HepG2 (cell line): ENCODE measurements around the gene NCS1. TPM values are rescaled to one million over a fixed set of nuclear protein-coding genes. Genes with fewer than 3 reads are reported as not detected.
A peak's percentile ranks its signal among the peaks of the same experiment; 100 is the strongest.

Source experiments
- ATAC-seq: fragments of 200-7000 bp; cut with Tn5 transposase; 3 replicates; pipeline ENCODE4 v1.9.1; 2020; ENCODE audit warnings: mild to moderate bottlenecking, moderate library complexity
- BruUV-seq: library from RNA; stranded (reverse); fragments of 400-500 nt; replicated peaks from 2 replicates; lab custom pipeline; 2021; lab: Mats Ljungman, UMichigan
- CTCF ChIA-PET: fragments of 300-600 bp; formaldehyde crosslinking; extraction: SDS; loops from one replicate; lab custom pipeline; 2021; ENCODE audit warnings: low total read pairs, inconsistent platforms, low intra/inter-chr PET ratio; lab: Yijun Ruan, JAX
- POLR2A ChIA-PET: fragments of 350-600 bp; sonication (Branson Sonifier 250); formaldehyde crosslinking; loops from one replicate; lab custom pipeline; 2020; ENCODE audit warnings: antibody characterized with exemption, inconsistent platforms; lab: Yijun Ruan, JAX
- DNase-seq: peaks from one replicate; pipeline ENCODE4 v3.0.0-alpha.2; 2015; ENCODE audit warnings: low spot score
- FAIRE-seq: peaks from 3 replicates; lab custom pipeline; 2011; peaks lifted over from hg19 to GRCh38; lab: Jason Lieb, UNC
- H2AFZ ChIP-seq: one replicate; pipeline ENCODE4 v1.6.1; 2011; ENCODE audit warnings: low read length, inconsistent platforms
- H3K27ac ChIP-seq: fragments of 300-600 bp; 3 replicates; pipeline ENCODE4 v1.8.0; 2011; ENCODE audit warnings: mixed run types, mild to moderate bottlenecking, mixed read lengths, low read length, inconsistent platforms; ENCODE audit not compliant: insufficient read depth; ENCODE audit errors: extremely low read length
- H3K27me3 ChIP-seq, 2 experiments: fragments of 200-600 bp in 1 of 2; 2 replicates in 1 of 2; 3 replicates in 1 of 2; pipeline versions ENCODE4 v1.6.0 to v1.8.0; 2011; ENCODE audit warnings: low read length in 2 of 2, mild to moderate bottlenecking in 2 of 2, moderate library complexity in 2 of 2, inconsistent platforms in 1 of 2; ENCODE audit not compliant: insufficient read depth in 2 of 2, control insufficient read depth in 1 of 2
- H3K36me3 ChIP-seq, 2 experiments: fragments of 200-600 bp in 1 of 2; replicated peaks in 1 of 2; 2 replicates in 1 of 2; 3 replicates in 1 of 2; pipeline versions ENCODE4 v1.5.1 to v1.8.0; 2011; ENCODE audit warnings: low read length in 2 of 2, inconsistent platforms in 1 of 2; ENCODE audit not compliant: insufficient read depth in 2 of 2, control insufficient read depth in 1 of 2
- H3K4me1 ChIP-seq: 2 replicates; pipeline ENCODE4 v1.5.1; 2012; ENCODE audit warnings: low read length, inconsistent platforms; ENCODE audit not compliant: insufficient read depth
- H3K4me2 ChIP-seq: 2 replicates; pipeline ENCODE4 v1.6.0; 2011; ENCODE audit warnings: low read depth, low read length, inconsistent platforms
- H3K4me3 ChIP-seq, 3 experiments: fragments of 200-600 bp in 1 of 3; sonication (generic), shearing (Covaris generic) in 1 of 3; replicated peaks in 1 of 3; 2 replicates each; pipeline ENCODE4 v1.5.1; 2011 to 2016; ENCODE audit warnings: low read length in 3 of 3, inconsistent platforms in 2 of 3, low read depth in 2 of 3, mild to moderate bottlenecking in 2 of 3, control low read depth in 1 of 3, mixed read lengths in 1 of 3; ENCODE audit not compliant: insufficient read depth in 1 of 3
- H3K79me2 ChIP-seq: one replicate; pipeline ENCODE4 v1.6.1; 2011; ENCODE audit warnings: low read length, inconsistent platforms; ENCODE audit not compliant: insufficient read depth
- H3K9ac ChIP-seq: 2 replicates; pipeline ENCODE4 v1.6.0; 2011; ENCODE audit warnings: mild to moderate bottlenecking, low read depth, low read length, inconsistent platforms; ENCODE audit not compliant: insufficient read depth
- H3K9me3 ChIP-seq: 2 replicates; pipeline ENCODE4 v1.5.1; 2012; ENCODE audit warnings: mild to moderate bottlenecking, low read length
- H4K20me1 ChIP-seq: 2 replicates; pipeline ENCODE4 v1.6.0; 2011; ENCODE audit warnings: inconsistent platforms, mild to moderate bottlenecking, low read length, moderate library complexity; ENCODE audit not compliant: insufficient read depth
- ARID2 ChIP-seq: sonication (generic); formaldehyde crosslinking; IDR thresholded peaks from 2 replicates; pipeline ENCODE4 v1.8.1; 2022; ENCODE audit warnings: mild to moderate bottlenecking, missing genetic modification reagents, borderline replicate concordance
- MEIS1 ChIP-seq: sonication (generic); formaldehyde crosslinking; IDR thresholded peaks from 2 replicates; pipeline ENCODE4 v1.9.0; 2021; ENCODE audit warnings: mild to moderate bottlenecking, missing genetic modification reagents, moderate library complexity, borderline replicate concordance
- RBAK ChIP-seq: sonication (generic); formaldehyde crosslinking; IDR thresholded peaks from 2 replicates; pipeline ENCODE4 v1.5.1; 2020; ENCODE audit warnings: mild to moderate bottlenecking, missing genetic modification reagents
- U2AF2 ChIP-seq: fragments of 200-400 bp; formaldehyde crosslinking; IDR thresholded peaks from 2 replicates; pipeline ENCODE4 v1.6.1; 2017; ENCODE audit warnings: low read depth, mild to moderate bottlenecking, low read length
- ZBTB10 ChIP-seq: sonication (generic); formaldehyde crosslinking; IDR thresholded peaks from 2 replicates; pipeline ENCODE4 v1.4.0; 2020; ENCODE audit warnings: missing genetic modification reagents, borderline replicate concordance
- ZNF446 ChIP-seq: sonication (generic); formaldehyde crosslinking; IDR thresholded peaks from 2 replicates; pipeline ENCODE4 v1.5.0; 2020; ENCODE audit warnings: mild to moderate bottlenecking, missing genetic modification reagents
- ZSCAN25 ChIP-seq: sonication (generic); formaldehyde crosslinking; IDR thresholded peaks from 2 replicates; pipeline ENCODE4 v1.8.0; 2022; ENCODE audit warnings: mild to moderate bottlenecking, missing genetic modification reagents
- WGBS: methylation state at CpG from one replicate; pipeline ENCODE4 v1.1.6; 2017; ENCODE audit warnings: low lambda C conversion rate; 5-methylcytosine and 5-hydroxymethylcytosine counted together
- in situ Hi-C: cut with HindIII; loops from 2 replicates; pipeline ENCODE4 v1.10.0; 2017; ENCODE audit warnings: low pct_unique_long_range_greater_than_20kb; ENCODE audit not compliant: extremely low pct_ligation_motif_present
- intact Hi-C: fragments of 100-400 bp; cut with micrococcal nuclease; formaldehyde crosslinking; loops from one replicate; pipeline ENCODE4 v1.10.0; 2022; ENCODE audit not compliant: unreplicated experiment
- polyA plus RNA-seq, 8 experiments: library from polyadenylated mRNA; depleted of rRNA in 3 of 8; stranded (reverse) in 7 of 8; unstranded in 1 of 8; fragments of >200 nt; fragmentation: Illumina TruSeq in 4 of 8; extraction: Trizol in 4 of 8; gene quantifications; 2 replicates each; pipeline versions ENCODE4 v1.2.1 to v1.2.3, GENCODE V29; 2011 to 2016; ENCODE audit warnings: low read depth in 4 of 8, missing spikeins in 1 of 8, mixed read lengths in 1 of 8; ENCODE audit not compliant: insufficient read depth in 1 of 8
- total RNA-seq, 5 experiments: library from RNA; depleted of rRNA; stranded (reverse); fragments of >200 nt; fragmentation: Illumina TruSeq; extraction: Trizol; gene quantifications; 2 replicates each; pipeline ENCODE4 v1.2.3, GENCODE V29; 2016; ENCODE audit warnings: low read depth in 1 of 5

NCS1 gene
- total and polyA plus RNA-seq, 2 of the 13 experiments (the other 11 are each of a cell fraction or from before 2014, with no cell fraction given) = 4.7 to 6.1 TPM

GRCh38 chr9:130192382-130192999 lies 20.3 kb downstream of the NCS1 start (continued):
- TF ChIP-seq ZBTB10 (CRISPR knock-in tag) = no peak
- no peak for TF ChIP-seq ZNF446 (CRISPR knock-in tag)
- TF ChIP-seq ARID2 (CRISPR knock-in tag) = no peak
- TF ChIP-seq RBAK = no peak
- TF ChIP-seq U2AF2 = no peak

- H3K9me3 ChIP-seq = no peaks in the 10 kb centered on the region
- no peaks in the 10 kb centered on the region for H3K36me3 ChIP-seq
- H3K4me2 ChIP-seq = peak overlapping the region; percentile 59
- no peak overlapping the region for H3K9ac ChIP-seq
- H3K27ac ChIP-seq = no peak overlapping the region
- peaks cover 21% of the 10 kb centered on the region for H3K4me1 ChIP-seq
- ChIA-PET CTCF (no interaction called here), POLR2A (no interaction called here)
- intact Hi-C loops = no loop called here
- H3K27me3 ChIP-seq = no peaks in the 10 kb centered on the region
- DNase-seq = no peak
- peak; percentile 14; the same call in 2 of the 3 replicates for ATAC-seq
- H3K4me3 ChIP-seq = peak overlapping the region in 1 of 3 experiments; percentile 40; a peak in 1 of 6 replicates
- no peak overlapping the region for H2AFZ ChIP-seq
- FAIRE-seq = no peak
- no TSS peak for BruUV-seq
- WGBS = 29% methylated on average over 7 of the region's 9 CpGs
- no peak for TF ChIP-seq MEIS1
- TF ChIP-seq ZSCAN25 (CRISPR knock-in tag) = peak; percentile 37; the same call in 1 of the 2 replicates
- in situ Hi-C loops = no loop called here
- H4K20me1 ChIP-seq = no peaks in the 10 kb centered on the region
- no peaks in the 10 kb centered on the region for H3K79me2 ChIP-seq
Measured at GRCh38 chr9:130193103-130193502, 20.9 kb downstream of the NCS1 start.
